ENCODE data around the gene CRYZL1. TPM values are rescaled to one million over a fixed set of nuclear protein-coding genes. Genes with fewer than 3 reads are reported as not detected.
"Not testable (repeated sequence)": the region's sequence is repeated elsewhere in the genome, so short reads cannot be mapped to it uniquely, and the experiment has no call there.

The CRYZL1 gene
- total RNA-seq, 1 donor from 2014 or later: 17.4 TPM

DNA sequence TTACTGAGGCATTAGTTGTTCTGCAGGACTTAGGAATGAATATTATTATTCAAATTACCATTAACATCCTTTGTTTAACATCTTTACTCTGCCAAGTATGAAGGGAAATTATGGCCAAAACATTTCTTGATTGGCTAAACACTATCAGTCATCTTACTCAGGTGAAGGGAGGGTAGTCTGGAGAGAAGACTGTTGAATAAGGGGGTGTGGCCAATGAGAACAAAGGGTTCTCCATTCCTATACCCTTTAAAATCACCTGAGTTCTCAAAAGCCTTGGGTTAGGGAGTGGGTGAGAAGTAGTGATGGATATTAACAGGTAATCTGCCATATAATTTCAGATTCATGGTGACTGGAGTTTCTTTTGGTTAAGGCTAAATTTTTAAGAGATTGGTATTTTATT is 19.3 kb downstream of the CRYZL1 start:
- no peak for ATAC-seq

DNA sequence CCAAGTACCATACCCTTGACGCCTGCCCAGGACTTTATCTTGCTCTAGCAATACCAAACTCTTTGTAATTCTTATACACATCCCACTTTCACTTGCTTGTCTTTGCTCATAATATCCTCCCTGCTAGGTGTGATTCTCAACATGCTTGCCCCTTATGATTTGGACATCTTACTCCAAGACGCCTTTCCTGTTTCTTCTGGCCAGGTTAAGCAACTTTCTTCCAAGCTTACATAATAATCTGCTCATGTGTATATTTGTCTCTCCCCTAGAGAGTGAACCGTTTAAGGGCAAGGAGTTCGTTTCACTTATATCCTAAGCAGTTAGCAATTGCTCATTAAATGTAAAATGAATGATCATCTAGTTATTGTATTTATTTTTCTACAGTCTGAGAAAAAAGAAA is 21.8 kb downstream of the CRYZL1 start:
- ATAC-seq: no peak

DNA sequence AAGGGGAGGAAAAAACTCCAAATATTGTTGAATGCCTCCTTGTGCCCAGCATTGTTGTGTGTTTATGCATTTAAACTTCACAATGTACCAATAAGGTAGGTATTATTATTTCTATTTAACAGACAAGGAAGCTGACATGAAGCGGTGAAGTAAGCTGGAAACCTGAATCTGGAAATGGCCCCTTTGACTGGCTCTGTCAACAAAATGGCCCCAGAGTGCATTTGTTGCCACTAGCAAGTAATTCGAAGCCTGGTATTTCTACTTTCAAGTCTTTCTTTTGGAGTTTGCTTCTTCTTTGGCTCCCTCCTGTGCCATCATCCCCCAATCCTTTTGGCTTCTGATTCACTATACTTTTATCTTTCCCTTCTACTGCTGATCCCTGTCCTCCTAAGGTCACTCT is 23.1 kb downstream of the CRYZL1 start:
- no peak for ATAC-seq

DNA sequence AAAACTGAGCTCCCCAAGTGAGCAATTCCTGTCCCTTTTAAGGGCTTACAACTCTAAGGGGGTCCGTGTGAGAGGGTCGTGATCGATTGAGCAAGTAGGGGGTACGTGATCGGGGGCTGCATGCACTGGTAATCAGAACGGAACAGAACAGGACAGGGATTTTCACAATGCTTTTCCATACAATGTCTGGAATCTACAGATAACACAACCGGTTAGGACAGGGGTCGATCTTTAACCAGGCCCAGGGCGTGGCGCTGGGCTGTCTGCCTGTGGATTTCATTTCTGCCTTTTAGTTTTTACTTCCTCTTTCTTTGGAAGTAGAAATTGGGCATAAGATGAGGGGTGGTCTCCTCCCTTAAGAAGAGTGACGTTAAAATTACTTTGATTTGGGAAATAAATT is 24.0 kb downstream of the CRYZL1 start:
- ATAC-seq: not testable (repeated sequence)

DNA sequence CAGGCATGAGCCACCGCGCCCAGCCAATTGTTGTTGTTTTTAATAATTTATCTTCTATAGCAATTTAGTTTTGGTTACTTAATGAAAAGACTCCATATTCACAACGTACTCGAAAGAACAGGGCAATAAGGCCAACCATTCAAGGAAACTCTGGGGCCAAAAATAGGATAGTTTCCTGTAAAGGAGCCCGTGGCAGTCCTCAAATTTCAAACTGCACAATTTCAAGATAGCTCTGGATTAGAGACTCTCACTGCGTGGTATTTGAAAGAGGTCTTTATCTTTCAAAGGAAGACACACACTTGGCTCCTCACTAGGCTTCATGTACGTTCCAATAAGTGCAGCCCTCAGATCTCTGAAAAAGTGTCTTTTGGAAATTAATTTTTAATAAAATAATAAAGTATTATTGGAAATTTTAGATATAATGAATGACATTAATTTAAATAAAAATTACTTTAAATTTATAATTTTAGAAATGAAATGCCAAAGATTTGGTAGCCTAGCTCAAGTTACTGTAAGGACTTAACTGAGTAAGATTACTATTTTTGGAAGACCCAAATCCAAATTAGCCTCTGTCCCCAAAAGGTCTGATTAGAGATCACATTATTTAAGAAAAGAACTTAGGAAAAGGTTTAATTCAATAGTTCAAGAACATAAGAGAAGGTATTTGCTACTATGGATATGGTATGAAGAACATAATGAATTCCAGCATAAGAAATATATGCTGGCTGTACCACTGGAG is 30.4 kb downstream of the CRYZL1 start:
- ATAC-seq: no peak

DNA sequence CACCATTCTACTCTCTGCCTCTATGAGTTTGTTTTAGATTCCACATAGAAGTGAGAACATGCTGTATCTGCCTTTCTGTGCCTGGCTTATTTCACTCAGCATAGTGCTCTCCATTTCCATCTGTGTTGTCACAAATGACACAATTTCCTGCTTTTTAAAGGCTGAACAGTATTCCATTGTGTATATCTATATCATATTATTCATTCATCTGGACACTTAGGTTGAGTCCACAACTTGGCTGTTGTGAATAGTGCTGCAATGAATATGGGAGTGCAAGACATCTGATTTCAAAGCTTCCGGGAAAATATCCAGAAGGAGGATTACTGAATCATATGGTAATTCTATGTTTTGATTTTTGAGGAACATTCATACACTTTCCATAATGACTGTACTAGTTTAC is 33.0 kb downstream of the CRYZL1 start:
- ATAC-seq: no peak

DNA sequence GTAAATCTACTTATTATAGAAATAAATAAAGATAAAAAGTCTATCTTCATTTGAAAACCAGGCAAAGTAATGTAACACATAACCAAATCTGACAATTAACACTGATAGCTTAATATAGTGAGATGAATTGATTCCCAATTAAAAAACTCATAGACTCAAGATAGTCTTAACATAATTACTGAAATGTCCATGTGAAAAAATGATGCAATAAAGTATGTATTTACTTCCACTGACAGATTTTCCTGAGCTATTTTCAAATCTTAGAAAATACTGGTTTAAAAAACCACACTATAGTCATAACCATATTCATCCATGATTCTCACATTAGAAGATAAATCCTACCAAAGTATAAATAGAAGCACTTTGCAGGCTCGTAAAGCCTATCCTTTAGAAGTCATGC is 43.5 kb downstream of the CRYZL1 start:
- ATAC-seq: no peak

DNA sequence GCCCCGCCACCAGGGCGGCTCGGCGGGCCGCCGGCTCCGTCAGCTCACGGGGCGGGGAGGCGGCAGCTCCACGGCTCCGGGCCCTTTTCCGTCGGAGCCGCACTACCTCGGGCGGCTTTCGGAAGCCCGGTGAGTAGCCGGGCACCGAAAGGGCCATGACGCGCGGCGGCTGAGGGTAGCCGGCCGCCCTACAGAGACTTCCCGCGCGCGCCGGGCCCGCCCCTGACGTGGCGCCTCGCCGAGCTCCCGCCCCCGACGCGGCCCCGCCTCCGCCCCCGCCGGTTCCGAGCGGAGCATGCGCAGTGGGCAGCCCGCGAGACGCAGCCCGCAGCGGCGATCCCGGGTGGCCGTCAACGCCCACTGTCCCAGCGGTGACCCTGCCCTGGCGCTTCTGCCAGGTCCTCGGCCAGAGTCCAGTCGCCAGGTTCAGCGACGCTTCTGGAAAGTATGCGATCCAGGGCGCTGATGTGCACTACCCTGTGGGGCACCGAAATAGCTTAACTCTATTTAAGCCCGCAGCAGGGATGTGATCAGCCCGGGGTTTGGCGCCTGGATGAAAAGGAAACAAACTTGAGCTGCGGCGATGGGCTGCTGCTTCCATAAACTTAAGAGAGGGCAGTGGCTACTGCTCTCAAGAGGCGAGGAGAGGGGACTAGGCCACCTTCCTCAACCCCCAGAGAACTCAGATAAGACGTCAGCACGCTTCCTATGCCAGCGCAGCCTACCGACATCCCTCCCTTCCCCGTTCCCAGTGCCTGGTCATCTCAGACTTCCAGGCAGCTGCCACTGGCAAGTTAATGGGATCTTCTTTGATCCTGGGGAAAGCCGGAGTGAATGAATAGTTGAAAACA is 52.8 kb downstream of the CRYZL1 start, which contains the start of gene DONSON:
DONSON (minus strand) TSS at position 200 of the 851 bp plus-strand sequence; CDS start at position 157, 43 bp downstream.
- peak; percentile 97 for ATAC-seq

DNA sequence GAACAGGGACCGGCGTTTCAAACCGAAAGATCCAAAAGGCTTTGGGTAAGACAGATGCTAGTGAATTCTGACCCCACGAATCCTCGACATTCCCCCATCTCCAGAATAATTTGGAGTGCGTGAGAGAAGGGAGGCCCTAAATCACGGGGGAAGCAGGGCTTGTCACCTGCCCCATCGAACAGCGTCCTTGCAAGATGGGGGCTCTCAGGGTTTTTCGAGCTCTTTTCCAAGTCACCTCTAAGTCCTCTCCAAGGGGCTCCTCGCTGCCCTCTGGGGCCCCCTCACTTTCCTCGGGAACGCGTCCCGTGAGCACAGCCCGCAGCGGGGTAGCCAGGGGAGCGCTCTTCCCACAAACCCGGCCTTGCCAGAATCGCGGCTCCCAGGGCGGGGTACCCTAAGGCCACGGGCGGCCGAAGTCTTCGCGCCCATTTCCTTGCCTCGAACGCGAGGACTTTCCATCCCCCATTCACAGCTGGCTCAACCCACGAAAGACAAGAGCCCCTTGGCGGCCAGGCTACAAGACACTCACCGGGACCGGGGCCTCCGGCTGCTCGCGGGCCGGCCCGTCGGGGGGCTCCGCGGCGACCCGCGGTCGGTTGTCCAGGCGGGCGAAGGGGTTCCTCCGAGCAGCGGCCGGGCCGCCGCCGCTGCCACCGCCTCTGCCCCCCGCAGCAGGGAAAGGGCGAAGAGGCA is 53.6 kb downstream of the CRYZL1 start:
- ATAC-seq: peak; percentile 37

DNA sequence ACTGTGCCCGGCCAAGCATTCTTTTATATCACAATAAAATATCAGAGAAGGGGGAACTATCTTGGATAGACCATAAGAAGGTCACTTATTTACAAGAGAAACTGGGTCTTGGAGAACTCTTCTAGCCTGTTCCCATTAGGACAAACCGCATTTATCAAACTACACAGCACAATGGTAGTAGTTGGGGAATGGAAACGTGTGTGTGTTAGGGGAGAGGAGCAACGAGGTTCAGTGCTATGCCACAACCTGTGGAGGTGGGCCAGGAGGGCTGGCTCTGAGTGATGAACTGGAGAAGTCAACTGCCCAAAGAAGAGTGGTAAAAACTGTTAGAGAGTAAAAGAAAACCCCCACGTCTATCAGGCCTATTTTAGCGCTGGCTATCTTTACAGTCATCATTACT is 54.6 kb downstream of the CRYZL1 start:
- no peak for ATAC-seq

DNA sequence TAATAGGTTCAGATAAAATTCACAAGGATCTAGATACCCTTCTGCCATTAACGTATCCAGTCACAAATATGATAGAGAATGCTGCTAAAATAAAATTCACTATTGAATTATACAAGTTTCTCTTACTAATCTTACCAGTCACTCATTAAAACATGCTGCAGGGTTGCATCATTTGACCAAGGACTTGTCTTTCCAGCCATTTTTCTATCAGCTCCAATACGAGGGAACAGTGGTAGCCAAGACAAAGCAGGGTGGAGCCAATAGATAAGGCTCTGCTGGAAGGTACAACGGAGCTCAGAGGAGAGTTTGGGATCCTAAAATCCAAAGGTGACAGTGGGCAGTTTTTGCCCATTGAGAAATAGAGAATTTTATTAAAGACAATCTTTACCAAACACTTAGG is 57.1 kb downstream of the CRYZL1 start:
- ATAC-seq: no peak

DNA sequence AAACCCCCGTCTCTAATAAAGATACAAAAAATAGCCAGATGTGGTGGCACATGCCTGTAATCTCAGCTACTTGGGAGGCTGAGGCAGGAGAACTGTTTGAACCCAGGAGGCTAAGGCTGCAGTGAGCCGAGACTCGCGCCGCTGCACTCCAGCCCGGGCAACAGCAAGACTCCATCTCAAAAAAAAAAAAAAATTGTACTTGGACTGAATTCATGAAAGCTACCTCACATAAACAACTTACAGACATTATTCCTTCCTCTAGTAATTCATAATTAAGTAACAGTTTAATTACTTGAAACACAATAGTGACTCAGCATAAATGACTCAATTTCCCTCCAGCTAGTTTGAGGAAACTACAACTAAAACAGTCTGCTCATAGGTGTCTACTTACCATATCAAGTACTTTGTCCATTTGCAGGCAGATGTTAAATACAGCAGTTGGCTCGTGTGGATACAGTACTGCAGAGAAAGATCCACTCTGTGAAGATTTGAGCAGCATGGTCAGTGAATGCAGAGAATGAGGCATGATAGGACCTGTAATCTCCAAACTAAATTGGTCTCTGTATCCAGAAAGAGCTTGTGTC is 62.5 kb downstream of the CRYZL1 start:
- ATAC-seq: peak; percentile 70

DNA sequence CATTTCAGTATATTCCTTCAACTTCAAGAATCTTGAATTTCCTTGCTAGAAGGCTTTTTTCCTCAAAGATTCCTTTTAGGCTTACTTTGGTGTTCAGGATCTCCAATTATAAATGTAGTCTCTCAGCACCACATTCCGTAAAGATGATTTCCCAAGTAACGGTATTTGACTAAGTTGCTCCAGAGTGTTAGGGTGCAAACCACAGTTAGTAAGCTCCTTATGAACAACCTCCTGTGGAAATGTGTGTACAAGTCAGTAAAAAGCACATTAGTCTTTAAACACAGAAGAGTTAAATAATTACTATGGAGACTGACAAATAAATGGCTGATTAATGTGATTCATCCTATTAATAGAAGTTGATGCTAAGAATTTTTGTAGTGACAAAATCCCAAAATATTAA is 63.3 kb downstream of the CRYZL1 start:
- ATAC-seq: no peak

DNA sequence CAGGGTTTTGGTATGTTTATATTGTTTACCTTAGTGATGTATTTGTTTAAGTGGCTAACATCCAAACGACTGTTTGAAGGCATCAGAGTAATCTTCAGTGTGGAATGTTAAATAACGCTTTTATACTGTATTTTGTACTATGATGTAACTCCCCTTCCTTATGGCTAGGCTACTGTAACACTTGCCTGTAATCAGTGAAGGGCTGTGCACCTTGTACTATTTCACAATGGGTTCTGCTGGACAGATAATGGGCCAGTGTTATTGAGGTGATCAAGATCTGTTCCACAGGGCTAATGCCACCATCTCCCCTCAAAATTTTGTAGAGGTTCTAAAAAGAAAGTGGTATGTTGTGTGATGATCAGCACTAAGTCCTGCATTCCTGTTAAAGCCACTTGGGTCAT is 64.8 kb downstream of the CRYZL1 start:
- ATAC-seq: not testable (repeated sequence)

DNA sequence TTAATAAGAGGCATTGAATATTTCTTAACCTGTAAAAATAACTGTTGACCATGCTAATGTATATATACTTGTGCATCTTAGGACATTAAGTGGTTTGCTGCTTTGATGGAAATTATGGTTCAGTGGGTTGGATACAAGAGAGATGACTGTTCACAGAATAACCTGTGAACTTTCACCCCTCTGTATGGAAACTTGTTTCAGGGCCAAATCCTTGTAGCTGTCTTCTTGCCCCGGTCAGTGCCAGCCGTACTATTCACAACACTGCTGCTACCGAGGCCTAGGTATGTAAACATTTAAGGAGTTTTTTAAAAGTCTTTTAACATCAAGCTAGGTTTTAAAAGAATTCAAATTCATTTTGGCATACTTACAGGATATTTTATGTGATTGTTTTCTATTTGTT is 69.2 kb downstream of the CRYZL1 start:
- ATAC-seq: no peak

DNA sequence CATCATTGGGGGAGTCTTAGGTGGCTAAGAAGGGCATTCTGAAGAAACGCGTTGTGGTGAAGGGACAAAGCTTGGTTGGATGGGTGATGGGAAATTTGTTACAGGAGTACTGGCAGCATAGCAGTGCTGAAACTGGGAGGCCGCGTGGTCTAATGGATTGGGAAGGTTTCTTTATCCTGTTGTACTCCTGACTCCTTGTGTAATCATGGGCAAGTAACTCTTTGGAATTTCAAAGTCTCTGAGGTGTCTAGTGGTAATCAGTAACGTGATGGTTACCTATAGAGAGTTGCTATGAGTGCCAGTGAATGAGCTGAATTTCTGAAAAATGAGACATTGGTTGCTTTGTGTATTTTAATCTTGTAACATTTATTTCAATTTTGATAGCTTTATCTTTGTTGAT is 71.5 kb downstream of the CRYZL1 start:
- ATAC-seq: no peak

DNA sequence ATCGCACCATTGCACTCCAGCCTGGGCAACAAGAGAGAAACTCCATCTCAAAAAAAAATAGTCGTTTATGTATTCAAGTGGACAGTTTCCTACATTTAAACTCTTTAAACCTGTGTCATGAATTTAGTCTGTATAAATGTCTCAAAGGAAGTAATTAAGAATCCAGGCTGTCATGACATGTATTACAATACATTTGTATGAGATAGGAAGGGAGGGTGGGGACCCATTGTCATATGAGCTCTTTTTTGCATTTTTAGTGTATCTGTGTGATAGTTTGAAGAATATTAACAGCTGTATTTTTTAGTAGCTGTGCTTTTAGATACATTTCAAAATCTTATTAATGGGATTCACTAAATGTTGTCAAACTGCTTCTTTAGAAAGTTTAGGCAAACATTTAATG is 73.1 kb downstream of the CRYZL1 start:
- no peak for ATAC-seq

DNA sequence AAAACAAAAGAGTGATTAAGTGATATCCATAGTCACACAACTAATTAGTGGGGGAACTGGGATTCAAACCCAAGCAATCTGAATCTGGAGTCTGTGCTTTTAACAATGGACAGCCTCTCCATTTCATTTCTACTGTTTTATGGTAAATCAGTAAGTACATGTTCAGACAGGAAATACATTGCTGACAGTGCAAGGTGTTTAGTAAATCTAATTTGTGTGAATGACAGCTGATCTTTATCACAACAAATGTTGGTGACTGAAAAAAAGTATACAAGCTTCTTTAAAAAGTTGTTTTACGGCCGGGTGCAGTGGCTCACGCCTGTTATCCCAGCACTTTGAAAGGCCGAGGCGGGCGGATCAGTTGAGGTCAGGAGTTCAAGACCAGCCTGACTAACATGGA is 73.6 kb downstream of the CRYZL1 start:
- no peak for ATAC-seq

DNA sequence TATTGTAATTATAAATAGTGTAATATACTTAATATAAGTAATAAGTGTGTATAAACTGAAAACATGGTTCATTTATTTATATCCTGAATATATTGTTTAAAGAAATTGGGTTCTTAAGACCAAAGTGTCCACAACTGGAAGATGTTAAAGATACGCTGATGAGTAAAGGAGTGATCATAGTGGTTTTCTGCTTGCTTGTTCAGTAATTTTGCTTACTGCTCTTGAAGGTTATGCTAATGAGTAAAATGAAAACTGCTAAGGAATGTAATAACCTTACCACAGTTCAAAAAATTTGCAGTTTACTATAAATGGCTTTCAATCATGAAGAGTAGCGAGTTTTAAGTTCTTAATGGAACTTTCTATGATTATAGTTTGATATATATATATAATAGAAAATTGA is 75.0 kb downstream of the CRYZL1 start:
- no peak for ATAC-seq

DNA sequence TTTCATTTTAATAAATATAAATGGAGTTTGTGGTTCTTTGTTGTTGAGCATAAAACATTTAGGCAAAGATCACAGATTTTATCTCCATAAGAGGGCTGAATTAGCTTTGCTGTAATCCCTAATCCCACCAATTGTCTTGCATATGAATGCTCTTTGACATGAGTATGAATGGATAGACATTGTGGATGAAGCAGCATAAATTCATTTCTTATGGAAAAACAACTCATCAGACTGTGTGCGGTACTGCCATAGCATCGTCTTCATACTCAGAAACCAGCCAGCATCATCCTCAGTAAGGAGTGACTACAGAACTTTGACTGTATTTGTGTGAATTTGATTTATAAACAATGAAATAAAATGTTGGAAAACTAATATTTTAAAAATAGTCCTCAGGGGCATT is 79.2 kb downstream of the CRYZL1 start:
- no peak for ATAC-seq

DNA sequence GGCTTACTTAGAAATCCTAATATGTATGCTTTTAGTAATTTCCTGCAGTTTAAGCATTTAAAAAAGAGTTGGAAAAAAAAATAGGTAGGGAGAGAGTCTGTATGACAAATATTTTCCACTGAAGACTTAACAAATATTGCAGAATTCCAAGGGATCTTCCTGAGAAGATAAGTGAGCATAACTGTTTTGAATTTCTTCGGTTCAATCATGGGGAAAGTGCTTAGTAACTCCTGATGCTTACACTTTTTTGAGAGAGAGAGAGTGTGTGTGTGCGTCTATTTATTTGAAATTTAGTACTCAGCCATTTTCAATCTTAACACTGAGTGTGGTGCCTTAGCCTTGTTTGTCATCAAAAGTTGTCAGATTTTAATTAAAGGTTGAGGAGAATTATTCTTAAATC is 80.2 kb downstream of the CRYZL1 start:
- ATAC-seq: no peak

DNA sequence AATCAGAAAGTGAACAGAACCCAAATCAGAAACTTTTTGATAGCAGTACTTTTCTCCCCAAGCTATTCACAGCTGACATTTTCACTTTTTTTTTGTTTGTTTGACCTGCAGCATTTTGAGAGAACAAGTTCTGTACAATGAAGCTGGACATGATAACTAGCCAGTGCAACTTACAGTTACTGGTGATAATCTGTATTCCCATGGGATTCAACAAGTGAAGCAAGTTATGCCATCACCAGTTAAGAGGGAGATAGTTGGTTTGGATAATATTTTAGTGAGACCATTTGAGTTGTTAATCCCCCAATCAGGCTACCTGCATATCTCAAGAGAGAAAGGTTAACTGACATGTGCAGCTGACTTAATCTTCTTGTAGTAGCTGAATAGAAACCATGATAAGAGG is 80.6 kb downstream of the CRYZL1 start:
- no peak for ATAC-seq

DNA sequence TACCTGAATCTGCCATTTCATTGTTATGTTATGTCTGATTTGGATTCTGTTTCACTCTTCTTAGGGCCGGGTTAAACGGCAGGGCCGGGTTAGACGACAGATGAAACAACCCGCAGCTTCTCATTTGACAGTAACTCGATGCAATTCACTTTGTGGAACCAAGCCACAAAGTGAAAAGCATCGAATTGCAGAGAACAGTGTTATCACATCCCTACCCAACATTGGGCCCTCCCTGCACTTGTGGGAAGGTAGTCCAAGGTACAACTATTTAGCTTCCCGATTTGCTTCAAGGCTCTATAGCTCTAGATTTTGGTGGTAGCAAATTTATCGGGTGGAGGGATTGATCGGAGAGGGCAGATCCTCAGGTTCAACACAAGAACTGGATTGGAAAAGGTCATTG is 81.7 kb downstream of the CRYZL1 start:
- no peak for ATAC-seq
